Muscle of arm (tissue), 14 donors: ENCODE results near the gene TIMP1. TPM values are rescaled to one million over a fixed set of nuclear protein-coding genes. Genes with fewer than 3 reads are reported as not detected.
A peak's percentile ranks its signal among the peaks of the same experiment; 100 is the strongest.

Source experiments
- DNase-seq: peaks from one replicate; pipeline ENCODE4 v3.0.0-alpha.2; 2013
- long read RNA-seq, 11 donors: transcript quantifications; one replicate each; lab custom pipeline, GENCODE V29; 2026
- polyA plus RNA-seq, 12 donors: library from polyadenylated mRNA; unstranded; fragments of 120-200 nt; gene quantifications; one replicate each; pipeline ENCODE4 v1.2.1, GENCODE V29; 2013; ENCODE audit not compliant: insufficient read length in 12 of 12

Gene TIMP1
- polyA plus RNA-seq = 100 to 1,000 TPM in 11 of 12 donors, not detected in 1; 101 to 174 (median 134) TPM
- long read RNA-seq, donor 1, transcript TIMP1-201 (6 exons, 892 nt) = major isoform, 87 of 118 reads
- long read RNA-seq, donor 1, partial matches to known transcripts = 22 of 118 reads
- long read RNA-seq, donor 1, other reads (novel, unspliced or antisense) = 0 of 118 reads
- long read RNA-seq, donor 2, transcript TIMP1-201 (6 exons, 892 nt) = major isoform, 96 of 125 reads
- long read RNA-seq, donor 2, partial matches to known transcripts = 24 of 125 reads
- long read RNA-seq, donor 2, other reads (novel, unspliced or antisense) = 0 of 125 reads
- long read RNA-seq, donor 3, transcript TIMP1-201 (6 exons, 892 nt) = major isoform, 34 of 41 reads
- long read RNA-seq, donor 3, partial matches to known transcripts = 5 of 41 reads
- long read RNA-seq, donor 3, other reads (novel, unspliced or antisense) = 0 of 41 reads
- long read RNA-seq, donor 4, transcript TIMP1-201 (6 exons, 892 nt) = major isoform, 39 of 50 reads
- long read RNA-seq, donor 4, partial matches to known transcripts = 5 of 50 reads
- long read RNA-seq, donor 4, other reads (novel, unspliced or antisense) = 0 of 50 reads
- long read RNA-seq, donor 5, transcript TIMP1-201 (6 exons, 892 nt) = major isoform, 79 of 94 reads
- long read RNA-seq, donor 5, partial matches to known transcripts = 11 of 94 reads
- long read RNA-seq, donor 5, other reads (novel, unspliced or antisense) = 0 of 94 reads
- long read RNA-seq, donor 6, transcript TIMP1-201 (6 exons, 892 nt) = major isoform, 40 of 42 reads
- long read RNA-seq, donor 6, partial matches to known transcripts = 0 of 42 reads
- long read RNA-seq, donor 6, other reads (novel, unspliced or antisense) = 0 of 42 reads
- long read RNA-seq, donor 7, transcript TIMP1-201 (6 exons, 892 nt) = major isoform, 32 of 32 reads
- long read RNA-seq, donor 7, partial matches to known transcripts = 0 of 32 reads
- long read RNA-seq, donor 7, other reads (novel, unspliced or antisense) = 0 of 32 reads
- long read RNA-seq, donor 8, transcript TIMP1-201 (6 exons, 892 nt) = major isoform, 72 of 87 reads
- long read RNA-seq, donor 8, partial matches to known transcripts = 9 of 87 reads
- long read RNA-seq, donor 8, other reads (novel, unspliced or antisense) = 0 of 87 reads
- long read RNA-seq, donor 9, transcript TIMP1-201 (6 exons, 892 nt) = major isoform, 68 of 96 reads
- long read RNA-seq, donor 9, partial matches to known transcripts = 24 of 96 reads
- long read RNA-seq, donor 9, other reads (novel, unspliced or antisense) = 0 of 96 reads
- long read RNA-seq, donor 10, transcript TIMP1-201 (6 exons, 892 nt) = major isoform, 73 of 88 reads
- long read RNA-seq, donor 10, partial matches to known transcripts = 12 of 88 reads
- long read RNA-seq, donor 10, other reads (novel, unspliced or antisense) = 0 of 88 reads
- long read RNA-seq, donor 11, transcript TIMP1-201 (6 exons, 892 nt) = major isoform, 103 of 124 reads
- long read RNA-seq, donor 11, partial matches to known transcripts = 18 of 124 reads
- long read RNA-seq, donor 11, other reads (novel, unspliced or antisense) = 0 of 124 reads

DNA sequence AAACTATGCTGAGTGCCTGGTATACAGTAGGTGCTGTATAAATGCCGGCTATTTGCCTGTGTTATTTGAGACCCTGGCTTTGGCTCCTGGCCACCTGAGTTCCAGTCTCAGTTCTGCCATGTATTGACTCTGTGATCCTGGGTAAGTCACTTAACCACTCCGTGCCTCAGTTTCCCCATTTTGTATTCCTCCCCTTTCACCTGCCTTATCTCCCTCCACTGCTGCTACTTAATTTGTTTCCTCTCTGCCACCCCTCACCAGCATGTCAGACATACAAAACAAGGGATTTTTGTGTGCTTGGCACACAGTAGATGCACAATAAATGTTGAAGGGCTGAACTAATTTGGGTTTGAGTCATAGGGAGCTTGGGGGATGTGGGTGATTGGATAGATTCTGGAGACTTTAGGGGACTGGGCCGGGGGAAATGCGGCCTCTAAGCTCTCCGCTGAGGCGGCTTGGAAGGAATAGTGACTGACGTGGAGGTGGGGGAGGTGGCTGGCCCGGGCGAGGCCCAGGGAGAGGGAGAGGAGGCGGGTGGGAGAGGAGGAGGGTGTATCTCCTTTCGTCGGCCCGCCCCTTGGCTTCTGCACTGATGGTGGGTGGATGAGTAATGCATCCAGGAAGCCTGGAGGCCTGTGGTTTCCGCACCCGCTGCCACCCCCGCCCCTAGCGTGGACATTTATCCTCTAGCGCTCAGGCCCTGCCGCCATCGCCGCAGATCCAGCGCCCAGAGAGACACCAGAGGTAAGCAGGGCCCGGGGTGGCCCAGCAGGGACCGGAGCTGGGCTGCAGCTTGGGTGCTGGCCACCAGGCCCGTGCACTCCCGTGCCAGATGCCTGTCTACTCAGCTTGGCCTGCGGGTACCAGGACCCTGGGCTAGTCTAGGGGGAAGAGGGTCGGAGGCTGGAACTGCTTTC is at the start of gene TIMP1:
TIMP1 (plus strand) TSS at position 706 of the 917 bp plus-strand sequence. CDS start 980 bp downstream, outside the sequence.
- peak; percentile 90 for DNase-seq

DNA sequence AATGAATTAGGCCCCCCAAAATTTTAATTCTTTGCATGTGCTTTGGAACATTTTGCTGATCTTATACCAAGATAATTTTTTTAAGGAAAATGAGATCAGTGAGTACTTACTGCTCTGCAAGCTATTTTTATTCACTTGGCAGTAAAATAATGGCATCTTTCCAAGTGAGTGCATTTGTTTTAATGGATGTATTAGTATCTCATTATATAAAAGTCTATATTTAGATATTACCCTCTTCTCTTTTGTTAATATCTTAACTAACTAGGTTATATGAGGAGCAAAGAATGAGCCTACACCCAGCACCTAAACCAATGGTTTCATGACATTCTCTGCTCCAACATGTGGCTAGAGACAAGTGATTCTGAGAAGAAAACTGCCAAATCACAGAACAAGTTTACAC is 42.4 kb upstream of the TIMP1 start:
- DNase-seq = no peak

DNA sequence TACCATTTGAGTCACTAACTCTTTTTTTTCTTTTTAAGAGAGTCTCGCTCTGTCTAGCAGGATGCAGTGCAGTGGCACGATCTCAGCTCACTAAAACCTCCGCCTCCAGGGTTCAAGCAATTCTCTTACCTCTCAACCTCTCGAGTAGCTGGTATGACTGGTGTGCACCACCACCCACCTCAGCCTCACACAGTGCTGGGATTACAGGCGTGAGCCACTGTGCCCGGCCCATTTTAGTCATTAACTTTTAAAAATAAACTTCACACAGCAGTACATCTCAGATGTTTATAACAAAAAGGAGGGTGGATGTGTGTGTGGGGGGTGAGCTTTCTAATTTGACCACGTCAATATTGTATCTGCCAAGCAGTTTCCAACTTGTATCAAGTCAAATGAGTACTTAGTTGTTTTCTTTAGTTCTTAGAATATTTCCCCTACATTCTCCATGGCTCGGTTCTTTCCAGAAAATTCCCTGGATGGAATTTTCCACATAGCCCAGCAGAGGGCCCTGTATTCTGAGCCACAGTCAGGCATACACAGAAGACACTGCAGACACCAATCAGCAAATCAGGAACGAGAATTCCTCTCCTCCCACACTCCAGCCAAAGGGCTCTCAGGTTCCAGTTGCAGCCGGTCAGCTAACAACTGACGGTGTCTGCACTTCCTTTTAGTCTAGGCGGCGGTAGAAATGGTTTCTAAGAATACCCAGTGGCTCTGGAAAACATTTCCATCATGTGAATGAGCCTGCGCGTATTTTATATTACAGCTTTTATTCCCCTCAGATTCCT is 41.3 kb upstream of the TIMP1 start:
- DNase-seq = peak; percentile 86

DNA sequence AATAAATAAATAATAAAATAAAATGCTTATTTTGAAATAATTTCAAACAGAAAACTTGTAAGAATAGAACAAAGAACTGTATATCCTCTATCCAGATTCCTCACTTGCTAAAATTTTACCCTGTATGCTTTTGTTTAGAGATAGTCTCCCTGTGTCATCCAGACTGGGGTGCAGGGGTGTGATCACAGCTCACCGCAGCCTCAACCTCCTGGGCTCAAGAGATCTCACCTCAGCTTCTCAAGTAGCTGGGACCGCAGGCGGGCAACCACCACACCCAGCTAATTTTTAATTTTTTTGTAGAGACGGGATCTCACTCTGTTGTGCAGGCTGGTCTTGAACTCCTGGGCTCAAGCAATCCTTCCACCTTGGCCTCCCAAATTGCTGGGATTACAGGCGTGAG is 38.7 kb upstream of the TIMP1 start:
- no peak for DNase-seq

DNA sequence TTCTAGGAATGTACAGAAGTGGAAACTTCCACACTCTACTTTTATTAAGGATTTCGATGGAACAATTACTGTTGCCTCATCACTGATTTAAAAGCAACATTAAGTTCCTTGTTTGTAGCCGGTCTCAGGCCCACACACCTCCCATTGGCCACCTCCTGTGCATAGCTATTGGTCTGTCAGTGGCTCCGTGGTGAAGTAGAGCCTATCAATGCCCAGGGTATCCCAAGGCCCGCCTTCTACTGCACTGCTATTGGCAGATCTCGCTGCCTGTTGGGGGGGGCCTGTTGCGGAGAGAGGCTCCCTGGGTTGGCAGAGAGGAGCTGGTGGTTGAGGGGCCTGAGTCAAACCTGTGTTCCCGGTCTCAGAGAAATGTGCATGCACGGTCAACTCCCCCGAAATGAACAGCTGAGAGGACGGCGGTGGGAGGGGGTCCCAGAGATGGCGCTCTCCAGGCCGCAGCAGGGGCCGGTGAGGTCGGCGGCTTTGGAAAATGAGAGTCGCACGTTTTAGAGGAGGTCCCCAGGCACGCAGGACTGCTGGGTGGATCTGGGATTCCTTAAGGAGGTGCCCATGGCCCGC is 26.1 kb upstream of the TIMP1 start:
- peak; percentile 86 for DNase-seq

DNA sequence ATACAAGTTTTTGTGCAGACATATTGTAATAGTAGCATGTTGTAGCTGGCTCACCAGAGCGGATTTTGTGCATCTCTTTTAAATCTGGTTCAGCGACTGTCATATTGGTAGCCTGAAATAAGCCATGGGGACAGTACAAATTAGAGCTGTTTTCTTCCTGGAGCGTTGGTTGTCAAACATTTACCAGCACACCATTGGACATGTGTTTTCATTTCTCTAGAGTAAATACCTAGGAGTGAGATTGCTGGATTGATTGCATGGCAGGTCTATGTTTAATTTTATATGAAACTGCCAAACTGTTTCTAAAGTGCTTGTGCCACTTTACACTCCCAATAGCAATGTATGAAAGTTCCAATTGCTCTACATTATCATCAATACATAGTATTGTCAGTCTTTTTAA is 23.8 kb upstream of the TIMP1 start:
- no peak for DNase-seq

DNA sequence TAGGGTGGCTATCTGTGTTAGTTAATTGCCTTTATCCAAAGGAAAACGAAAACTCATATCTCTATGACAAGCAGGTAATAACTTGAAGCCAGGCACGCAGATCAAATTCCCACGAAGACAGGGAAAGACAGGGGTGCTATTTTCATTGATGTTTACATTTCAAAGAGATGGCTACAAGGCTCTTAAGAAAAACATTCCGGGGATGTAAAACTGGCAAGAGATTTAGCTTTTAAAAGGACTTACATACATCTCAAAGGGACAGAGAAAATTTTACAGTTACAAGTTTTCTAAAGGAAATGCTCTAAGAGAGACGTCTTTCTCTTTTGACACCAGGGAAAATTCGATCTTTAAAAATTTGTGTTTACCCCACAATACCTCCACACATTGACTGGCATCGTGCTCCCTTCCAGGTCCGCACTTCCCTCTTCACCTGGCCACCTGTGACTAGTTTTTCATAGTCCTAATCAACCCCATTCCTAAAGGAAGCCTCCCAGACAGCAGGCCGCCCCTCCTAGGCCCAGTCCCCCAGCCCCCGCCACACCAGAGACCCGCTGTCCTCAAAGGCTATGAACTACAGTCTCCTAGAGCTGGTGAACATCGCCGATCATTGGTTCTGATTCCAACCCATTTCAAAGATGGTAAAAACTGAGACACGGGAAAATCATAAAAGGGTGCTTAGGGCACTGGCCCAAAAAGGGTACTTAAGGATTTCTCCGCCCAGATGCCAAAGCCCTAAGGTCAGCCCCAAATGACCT is 21.9 kb upstream of the TIMP1 start:
- DNase-seq = no peak

DNA sequence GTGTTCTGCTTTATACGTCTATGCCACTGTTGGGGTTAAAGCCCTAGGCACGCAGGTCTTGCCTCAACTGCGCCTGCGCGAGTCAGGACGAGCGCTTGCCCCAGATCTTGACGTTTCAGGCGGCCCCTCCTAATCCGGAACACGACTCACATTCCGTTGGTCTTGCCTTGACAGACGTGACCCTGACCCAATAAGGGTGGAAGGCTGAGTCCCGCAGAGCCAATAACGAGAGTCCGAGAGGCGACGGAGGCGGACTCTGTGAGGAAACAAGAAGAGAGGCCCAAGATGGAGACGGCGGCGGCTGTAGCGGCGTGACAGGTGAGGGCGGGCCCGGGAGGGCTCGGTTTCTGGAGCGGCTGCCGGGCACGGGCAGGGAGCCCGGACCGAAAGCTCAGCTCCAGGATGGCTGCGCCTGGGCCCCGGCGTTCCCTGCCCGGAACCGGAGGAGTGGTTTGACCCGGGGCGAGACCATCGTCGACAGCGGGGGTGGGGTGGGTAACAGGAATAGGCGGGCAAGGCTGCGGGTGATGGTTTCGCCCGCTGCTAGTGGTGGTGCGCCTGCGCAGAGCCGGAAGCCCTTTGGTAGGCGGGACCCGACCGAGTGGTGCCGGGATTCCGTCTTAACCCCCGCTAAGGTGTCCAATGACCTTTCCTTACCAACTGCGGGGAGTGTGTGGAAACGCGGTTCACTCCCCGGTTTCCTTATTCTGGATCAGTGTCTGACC is 21.1 kb upstream of the TIMP1 start, which contains the start of gene ARAF:
ARAF (plus strand) TSS at position 272 of the 725 bp plus-strand sequence. CDS start 1,763 bp downstream, outside the sequence.
- peak; percentile 97 for DNase-seq

DNA sequence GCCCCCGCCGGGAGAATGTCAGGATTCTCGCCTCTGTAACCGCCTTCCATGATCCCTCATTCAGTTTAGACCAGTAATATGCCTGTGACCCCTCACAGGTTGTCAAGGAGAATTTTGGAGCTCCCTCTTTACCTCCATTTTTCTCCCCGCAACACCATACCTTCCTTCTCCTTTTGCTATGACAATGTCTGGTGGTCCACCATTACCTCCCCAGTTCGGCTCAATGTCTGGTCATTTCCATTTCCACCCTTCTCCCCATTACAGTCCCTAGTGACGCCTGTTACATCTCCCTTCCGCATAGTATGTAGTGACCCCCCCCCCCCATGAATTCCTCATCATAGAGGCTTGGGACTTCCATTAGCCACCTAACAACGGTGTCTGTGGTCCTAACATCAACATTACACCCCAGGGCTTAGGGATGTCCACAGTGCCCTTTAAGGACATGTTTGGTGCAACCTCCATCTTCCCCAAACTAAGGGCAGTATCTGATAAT is 20.5 kb upstream of the TIMP1 start:
- no peak for DNase-seq

DNA sequence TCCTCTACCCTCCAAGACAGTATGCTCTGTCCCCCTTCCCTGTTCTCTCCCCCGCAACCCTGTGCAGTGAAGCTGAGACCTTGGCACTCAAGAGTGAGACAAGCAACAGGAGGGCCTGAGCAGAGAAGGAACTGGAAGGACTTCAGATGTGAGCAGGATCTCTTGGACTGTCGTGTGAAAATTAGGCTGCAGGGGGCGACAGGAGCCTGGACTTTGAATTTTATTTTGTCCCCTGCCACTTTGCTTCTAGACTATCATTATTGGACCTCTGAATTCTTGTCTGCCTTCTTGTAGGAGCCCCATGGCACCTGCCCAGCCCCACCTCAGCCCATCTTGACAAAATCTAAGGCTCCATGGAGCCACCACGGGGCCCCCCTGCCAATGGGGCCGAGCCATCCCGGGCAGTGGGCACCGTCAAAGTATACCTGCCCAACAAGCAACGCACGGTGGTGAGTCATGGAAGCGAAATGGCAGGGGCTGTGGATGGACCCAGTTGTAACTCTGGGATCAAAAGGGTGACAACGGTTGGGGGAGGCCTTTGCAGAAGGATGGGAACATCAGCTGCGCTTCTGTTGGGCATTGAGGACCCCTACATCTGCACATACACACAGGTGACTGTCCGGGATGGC is 19.5 kb upstream of the TIMP1 start:
- DNase-seq = no peak

DNA sequence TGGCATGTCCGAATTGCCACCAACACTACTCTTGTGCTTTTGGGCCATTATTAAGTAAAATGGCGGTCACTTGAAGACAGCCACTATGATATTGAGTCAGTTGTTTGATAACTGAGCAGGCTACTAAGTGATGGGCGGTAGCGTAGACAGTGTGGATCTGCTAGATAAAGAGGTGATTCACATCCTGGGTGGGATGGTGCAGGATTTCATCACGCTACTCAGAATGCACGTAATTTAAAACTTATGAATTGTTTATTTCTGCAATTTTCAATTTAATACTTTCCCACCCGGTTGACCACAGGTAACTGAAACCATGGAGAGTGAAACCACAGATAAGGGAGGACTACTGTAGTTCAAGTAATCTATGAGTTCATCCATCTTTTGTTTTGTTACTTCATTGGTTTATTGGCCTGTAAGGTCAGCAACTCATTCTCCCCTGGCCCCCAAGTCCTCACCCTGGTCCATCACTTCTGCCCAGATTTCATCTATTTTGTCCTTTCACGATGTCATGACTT is 18.4 kb upstream of the TIMP1 start:
- DNase-seq = no peak

DNA sequence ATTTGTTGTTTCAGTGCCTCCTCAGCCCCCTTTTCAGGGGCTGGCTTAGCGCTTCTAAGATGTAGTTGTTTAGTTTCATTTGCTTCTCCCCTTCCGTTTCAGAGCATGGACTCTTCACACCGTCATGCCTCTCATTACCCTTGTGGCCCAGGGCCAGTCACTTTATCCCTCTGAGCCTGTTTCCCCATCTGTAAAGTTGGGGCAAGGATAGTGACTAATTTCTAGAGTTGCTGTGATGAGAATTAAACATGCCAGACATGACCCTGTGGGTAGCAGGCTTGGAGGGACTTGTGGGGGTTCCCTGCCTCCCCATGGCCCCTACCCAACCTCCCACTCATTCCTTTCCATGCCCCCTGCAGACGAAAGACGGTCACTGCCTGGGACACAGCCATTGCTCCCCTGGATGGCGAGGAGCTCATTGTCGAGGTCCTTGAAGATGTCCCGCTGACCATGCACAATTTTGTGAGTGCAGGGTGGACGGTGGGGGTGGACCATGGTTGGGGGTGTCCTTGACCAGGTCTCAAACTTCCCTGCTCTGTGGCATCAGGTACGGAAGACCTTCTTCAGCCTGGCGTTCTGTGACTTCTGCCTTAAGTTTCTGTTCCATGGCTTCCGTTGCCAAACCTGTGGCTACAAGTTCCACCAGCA is 17.7 kb upstream of the TIMP1 start:
- no peak for DNase-seq

DNA sequence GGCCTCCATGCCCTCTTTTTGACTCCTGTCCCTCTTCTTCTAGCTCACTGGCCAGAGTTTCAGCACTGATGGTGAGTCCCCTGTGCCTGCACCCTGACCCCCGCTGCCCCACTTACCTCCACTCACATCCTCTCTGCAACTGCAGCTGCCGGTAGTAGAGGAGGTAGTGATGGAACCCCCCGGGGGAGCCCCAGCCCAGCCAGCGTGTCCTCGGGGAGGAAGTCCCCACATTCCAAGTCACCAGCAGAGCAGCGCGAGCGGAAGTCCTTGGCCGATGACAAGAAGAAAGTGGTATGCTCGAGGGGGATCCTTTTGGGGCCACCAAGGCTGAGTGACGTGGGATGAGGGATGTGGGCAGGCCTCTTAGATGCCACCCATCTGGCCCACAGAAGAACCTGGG is 15.4 kb upstream of the TIMP1 start:
- no peak for DNase-seq

DNA sequence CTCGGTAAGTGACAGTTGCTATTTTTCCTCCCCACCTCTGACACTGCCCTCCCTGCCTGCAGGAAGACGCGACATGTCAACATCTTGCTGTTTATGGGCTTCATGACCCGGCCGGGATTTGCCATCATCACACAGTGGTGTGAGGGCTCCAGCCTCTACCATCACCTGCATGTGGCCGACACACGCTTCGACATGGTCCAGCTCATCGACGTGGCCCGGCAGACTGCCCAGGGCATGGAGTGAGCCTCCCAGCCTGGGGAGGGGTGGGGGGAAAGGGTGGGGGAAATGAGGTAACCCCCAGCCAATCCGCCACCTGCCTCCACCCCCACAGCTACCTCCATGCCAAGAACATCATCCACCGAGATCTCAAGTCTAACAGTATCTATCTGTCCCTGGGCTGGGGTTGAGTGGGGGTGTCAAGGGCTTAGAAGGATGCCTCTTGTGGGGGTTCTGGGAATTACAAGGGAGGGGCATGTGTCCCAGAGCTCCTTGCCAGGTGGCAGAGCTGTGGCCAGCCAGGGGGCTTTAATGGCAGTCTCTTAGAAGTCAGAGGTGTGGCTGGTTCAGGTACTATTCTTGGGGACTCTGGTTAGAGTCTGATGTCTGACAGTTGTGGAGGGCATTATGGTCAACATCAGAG is 13.5 kb upstream of the TIMP1 start:
- no peak for DNase-seq

DNA sequence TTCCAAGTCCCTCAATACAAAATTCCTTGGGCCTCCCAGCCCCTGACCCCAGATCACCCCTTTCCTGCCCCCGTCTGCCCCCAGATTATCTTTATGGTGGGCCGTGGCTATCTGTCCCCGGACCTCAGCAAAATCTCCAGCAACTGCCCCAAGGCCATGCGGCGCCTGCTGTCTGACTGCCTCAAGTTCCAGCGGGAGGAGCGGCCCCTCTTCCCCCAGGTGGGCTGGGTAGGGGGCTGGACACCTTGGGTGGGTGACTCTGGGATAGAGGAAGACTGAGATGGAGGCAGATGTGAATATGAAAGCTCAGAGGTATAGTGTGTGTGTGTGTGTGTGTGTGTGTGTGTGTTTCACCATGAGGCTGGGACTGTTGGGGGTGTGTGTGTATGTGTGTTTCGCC is 11.4 kb upstream of the TIMP1 start:
- DNase-seq = no peak
